ENCODE measurements around the gene MSRB3.

MSRB3 gene

DNA sequence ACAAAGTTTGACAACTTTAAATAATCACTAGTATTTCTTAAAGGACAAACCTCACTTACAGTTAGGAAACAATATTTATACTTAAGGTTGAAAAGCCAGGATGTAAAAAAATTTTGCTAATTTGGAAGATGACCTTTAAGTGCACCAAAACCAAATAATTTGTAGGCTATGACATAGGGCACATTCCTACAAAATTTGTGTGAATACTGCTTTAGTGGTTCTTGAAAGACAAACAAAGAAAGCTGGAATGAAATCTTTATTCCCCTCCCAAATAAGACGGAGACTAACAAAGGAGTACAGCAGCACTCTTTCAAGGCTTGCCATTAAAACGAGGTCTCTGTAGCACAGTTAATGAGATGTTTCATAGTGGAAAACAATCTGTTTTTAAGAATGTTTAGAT is 45.6 kb downstream of the MSRB3 start:
- no peak for DNase-seq (ENCODE audit: extremely low read depth in 1 of 2, low read depth in 1 of 2)

DNA sequence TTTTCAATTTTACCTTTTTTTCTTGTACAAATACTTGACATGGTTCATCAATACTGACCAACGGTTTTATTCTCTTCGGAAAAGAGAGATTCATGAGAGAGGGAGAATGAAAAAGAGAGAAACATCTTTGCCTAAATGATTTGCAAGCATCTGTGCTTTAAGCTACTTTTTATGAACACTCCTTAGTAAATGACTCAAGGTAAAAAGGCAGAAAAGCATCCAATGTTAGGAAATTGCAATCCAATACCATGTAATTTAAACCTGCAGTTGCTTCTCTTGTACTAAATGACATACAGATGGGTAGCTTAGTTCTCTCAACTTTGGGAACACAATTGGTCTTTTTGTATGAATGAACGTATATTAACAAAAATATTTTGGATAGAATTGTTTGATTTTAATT is 46.1 kb downstream of the MSRB3 start:
- no peak for DNase-seq (ENCODE audit: extremely low read depth in 1 of 2, low read depth in 1 of 2)

DNA sequence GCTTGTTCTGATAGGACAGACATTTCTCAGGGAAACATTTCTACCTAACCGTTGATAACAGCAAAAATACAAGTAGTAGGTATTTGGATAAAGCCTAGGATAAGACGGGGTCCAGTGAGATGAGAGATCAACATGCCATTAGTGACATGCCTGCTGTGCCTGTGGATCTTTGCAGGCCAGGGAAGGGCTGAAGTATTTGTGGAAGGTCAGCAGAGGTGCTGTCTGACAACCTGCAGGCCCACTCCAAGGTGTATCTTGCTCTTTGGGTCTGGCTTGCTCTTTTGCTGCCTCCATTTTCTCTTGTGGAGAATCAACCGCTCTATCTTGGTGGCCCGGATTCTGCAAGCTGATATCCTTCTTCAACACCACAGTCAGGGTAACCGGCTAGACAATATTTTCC is 46.7 kb downstream of the MSRB3 start:
- no peak for DNase-seq (ENCODE audit: extremely low read depth in 1 of 2, low read depth in 1 of 2)

DNA sequence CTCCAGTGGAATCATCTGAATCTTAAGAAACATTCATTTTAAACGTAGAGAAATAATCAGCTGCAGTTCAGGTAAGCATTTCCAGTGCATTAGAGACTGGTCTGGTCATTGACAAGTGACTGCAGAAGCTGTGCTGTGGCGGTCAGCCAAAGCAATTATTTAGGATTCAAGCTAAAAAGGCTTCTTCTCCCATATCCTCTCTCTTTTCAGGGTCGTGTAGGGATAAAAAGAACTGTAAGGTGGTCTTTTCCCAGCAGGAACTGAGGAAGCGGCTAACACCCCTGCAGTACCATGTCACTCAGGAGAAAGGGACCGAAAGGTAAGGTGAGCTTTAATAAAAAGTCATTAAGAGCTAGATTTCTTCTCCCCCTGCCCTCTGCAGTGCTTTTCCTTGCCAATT is 48.1 kb downstream of the MSRB3 start:
- DNase-seq (ENCODE audit: extremely low read depth in 1 of 2, low read depth in 1 of 2), result no peak

DNA sequence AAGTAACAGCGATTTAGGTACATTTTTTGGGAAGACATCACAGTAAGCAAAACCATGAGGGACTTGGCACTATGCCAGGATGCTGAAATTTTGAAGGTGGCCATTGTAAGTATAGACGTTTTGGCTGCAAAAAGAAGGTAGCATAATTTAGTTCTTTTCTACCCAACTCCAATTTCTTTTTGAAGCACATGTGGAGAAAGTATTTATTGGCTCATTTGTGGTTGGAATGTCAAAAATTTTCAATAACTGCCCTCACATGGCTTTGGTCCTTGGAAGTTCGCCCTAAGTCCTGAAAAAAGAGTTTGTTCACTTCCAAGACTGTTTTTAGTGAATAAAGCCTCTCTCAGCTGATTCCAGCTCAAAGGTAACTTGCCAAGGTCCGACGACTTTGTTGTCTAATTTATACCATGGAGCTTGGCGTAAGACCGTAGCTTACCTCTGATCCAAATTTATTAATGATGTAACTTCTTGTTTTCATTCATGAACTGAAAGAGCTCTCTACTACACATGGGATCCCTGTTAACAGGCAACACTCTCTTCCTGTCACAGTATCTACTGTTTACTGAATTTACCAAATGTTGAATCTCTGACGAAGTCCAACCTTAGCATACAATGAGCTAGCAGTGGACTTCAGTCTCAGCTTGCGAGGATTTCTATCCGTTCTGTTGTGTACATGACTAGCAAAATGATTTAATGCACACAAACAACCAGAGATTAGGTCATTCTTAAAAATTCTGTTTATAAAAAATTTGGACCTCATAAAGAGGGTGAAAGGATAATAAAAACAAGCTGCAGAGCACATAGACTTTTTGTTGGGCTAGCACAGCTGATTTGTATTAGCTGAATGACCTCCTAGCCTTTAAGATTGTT is 49.0 kb downstream of the MSRB3 start:
- DNase-seq (ENCODE audit: extremely low read depth in 1 of 2, low read depth in 1 of 2), result no peak

DNA sequence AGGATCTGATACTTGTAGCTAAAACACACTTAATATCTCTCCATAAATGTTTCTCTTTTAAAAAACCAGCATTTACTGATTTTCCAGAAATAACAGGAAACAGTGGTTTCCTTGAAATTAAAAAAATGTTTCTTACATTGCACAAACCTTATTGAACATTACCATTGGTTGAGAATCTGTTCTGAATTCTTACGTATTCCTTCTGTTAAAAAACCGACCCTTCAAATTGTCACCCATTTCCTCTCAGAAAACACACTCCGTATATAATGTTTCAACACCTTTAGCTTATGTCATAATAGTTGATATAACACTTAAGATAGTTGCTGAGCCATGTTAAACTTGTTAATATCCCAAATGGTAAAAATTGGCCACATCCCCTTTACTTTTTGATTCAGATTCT is 51.2 kb downstream of the MSRB3 start:
- DNase-seq (ENCODE audit: extremely low read depth in 1 of 2, low read depth in 1 of 2), result no peak

DNA sequence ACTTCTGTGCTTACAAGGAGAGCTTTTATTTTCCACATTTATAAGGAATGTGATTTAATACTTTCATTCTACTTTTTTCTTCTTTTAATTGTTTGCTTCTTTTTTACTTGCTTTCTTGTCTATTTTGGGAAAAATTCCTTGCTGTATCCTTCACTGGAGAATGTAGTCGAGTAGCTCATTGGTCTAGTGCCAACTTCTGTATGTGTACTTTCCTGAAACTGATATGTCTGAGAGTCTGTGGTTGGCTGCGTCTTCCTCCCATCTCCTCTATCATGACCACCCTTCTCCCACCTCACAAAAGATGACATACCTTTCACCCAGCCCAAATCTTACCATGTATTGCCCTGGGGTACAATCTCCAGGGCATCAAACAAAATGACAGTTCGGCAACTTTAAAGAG is 51.8 kb downstream of the MSRB3 start:
- DNase-seq (ENCODE audit: extremely low read depth in 1 of 2, low read depth in 1 of 2), result no peak

DNA sequence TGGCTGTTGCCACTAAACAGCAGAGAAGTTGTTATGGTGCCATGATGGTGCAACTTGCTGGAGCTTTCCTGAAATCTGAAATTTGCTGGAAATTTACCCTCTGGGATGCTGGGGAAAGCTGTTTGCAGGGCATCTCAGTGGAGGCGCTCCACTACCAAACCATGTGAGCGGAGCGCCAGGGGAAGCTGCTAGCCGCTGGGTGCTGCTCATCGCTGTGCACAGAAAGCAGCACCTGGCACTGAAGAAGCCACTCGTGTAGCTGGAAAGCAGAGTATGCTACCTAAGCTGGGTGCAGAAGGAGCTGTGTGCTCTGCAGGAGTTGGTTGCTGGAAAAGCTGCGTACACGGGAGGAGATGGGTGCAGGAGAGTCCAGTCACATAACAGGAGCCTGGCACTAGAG is 53.0 kb downstream of the MSRB3 start:
- DNase-seq (ENCODE audit: extremely low read depth in 1 of 2, low read depth in 1 of 2), result no peak

DNA sequence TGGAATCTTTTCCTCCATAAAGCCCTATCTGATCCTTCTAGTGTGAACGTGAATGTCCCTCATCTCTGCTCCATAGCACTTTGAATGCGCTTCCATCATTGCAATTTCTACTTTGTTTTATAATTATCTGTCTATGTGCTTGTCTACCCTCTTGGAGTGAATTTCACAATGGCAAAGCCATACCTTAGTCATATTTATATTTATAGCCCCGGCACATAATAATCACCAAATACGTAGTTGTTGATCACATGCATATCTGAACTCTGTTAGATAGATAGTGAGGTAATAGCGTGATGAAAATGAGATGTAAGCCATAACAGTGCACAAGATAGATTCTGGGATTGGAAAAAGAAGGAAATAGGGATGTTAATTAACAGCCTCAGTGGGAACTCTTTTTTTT is 55.2 kb downstream of the MSRB3 start:
- no peak for DNase-seq (ENCODE audit: extremely low read depth in 1 of 2, low read depth in 1 of 2)

DNA sequence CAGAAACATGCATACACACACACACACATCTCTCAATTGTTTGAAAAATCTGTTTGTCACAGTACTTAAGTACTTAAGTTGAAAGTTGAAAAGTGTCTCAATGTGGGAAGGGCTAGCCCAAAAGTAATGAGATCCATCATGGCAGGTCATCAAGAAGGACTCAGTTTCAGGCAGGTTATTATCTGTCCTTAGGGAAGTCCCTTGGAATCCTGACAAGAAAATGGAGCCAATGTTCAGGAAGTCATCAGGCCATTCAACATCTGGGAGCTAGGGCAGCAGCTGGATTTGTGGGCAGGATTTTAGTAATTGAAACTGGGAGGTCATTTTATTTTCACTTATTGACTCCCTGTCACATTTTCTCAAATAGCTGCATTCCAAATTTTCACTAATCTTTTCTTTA is 56.0 kb downstream of the MSRB3 start:
- no peak for DNase-seq (ENCODE audit: extremely low read depth in 1 of 2, low read depth in 1 of 2)

DNA sequence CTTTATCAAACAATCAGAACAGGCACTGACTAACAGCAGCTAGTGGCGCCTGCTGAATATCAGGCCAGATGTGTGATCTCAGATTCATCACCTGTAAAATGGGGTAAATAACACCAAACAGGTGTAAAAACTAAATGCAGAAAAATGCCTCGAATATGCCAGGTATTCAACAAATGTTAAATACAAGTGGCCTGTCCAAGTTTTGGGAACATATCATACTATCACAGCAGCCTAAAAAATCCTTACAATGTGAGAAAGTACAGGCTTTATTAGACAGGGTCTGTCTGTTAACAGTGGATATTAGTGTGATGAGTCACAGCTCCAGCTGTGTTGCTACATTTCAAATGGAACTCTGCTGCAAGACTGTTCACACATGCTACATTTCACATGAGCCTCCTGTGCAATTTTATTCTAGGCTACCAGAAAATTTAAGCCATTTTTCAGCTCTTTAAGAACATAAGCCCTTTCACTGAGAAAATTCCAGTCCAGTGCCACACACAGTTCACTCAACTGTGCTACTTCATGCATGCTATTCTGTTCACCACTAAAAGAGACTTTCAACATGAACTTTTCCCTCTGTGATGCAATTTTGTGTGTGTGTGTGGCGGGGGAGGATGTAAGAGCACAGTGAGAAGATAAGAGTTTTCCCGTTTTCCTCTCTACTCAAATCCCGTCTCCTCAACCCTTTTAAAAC is 56.7 kb downstream of the MSRB3 start:
- no peak for DNase-seq (ENCODE audit: extremely low read depth in 1 of 2, low read depth in 1 of 2)

DNA sequence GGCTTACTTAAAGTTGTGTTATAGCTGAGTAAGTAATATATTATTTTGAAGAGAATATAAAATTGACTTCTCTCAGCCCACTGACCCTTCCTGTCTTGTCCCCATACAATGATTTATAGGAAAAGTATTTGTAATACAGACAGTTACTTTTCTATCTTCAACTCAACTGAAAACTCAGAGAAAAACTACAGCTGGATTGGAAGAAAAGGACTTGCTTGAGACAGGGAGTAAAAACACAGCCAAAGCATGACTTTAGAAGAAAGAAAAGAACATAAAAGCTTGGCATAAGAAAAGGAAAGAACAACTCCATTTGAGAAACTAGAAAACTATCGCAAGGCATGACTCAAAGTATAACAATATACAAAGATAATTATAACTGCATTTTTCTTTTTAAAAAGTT is 57.5 kb downstream of the MSRB3 start:
- no peak for DNase-seq (ENCODE audit: extremely low read depth in 1 of 2, low read depth in 1 of 2)

DNA sequence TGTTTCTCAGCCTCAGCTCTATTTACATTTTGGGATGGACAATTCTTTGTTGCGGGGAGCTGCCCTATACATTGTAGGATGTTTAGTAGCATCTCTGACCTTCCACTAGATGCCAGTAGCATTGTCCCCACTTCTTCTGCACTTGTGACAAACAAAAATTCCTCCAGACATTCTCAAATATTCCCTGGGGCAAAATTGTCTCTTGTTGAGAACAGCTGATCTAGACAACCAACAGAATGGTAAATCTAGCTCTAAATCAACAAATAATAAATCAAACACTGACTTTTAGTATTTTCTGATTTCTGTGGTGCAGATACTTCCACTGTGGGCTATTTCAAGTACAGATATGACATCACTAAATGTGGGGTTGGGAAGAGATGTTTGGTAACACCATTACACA is 60.7 kb downstream of the MSRB3 start:
- no peak for DNase-seq (ENCODE audit: extremely low read depth in 1 of 2, low read depth in 1 of 2)

DNA sequence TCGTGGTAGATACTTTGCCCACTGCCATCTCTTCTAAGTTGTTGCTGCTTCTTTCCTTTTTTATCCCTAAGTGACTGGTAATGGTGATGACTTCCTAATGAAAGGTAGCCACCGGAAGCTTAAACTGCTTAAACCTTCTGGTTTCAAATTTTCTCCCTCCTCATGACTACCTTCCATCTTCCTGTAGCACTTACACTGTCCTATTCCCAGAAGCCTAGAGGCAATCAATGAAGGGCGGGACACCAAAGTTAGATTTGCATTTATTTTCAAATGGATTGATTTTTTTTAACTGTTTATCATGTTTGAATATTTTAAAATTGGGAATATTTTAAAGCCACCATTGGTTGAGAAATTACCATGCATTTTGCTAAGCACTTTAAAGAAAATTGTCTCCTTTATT is 64.7 kb downstream of the MSRB3 start:
- no peak for DNase-seq (ENCODE audit: extremely low read depth in 1 of 2, low read depth in 1 of 2)

DNA sequence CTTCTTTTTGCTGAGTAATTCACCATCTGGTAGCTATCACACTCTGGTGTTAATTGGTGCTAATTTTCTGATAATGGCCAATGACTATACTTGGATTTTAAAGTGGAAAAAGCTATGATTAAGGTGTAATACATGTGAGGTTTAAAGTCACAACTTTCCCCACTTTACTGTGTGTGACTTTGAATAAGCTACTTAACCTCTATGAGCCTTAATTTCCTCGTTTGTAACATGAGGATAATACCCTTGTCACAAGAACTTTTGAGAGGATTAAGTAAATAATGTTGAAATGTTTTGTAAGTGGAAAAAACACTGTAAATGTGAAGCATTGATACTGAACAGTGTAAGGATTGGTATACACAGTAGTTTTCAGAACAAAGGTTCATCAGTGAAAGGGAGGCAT is 65.3 kb downstream of the MSRB3 start:
- no peak for DNase-seq (ENCODE audit: extremely low read depth in 1 of 2, low read depth in 1 of 2)

DNA sequence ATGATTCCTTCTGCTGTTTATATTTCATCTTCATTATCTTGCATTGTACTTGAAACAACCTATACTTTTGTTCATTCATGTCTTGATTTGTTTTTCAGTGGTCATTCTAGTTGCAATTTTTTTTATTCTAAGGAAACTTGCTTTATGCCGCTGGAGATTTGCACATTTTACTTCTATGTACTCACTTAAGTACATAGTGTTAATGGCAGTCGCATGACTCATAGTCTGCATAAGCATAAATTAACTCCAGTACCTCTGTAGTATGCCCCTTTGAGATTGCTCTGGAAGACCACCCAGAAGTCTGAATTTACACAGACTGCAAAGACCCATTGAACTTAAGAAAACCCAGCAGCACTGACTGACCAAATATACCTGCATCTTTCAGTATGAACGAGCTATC is 77.0 kb downstream of the MSRB3 start:
- no peak for DNase-seq (ENCODE audit: extremely low read depth in 1 of 2, low read depth in 1 of 2)

DNA sequence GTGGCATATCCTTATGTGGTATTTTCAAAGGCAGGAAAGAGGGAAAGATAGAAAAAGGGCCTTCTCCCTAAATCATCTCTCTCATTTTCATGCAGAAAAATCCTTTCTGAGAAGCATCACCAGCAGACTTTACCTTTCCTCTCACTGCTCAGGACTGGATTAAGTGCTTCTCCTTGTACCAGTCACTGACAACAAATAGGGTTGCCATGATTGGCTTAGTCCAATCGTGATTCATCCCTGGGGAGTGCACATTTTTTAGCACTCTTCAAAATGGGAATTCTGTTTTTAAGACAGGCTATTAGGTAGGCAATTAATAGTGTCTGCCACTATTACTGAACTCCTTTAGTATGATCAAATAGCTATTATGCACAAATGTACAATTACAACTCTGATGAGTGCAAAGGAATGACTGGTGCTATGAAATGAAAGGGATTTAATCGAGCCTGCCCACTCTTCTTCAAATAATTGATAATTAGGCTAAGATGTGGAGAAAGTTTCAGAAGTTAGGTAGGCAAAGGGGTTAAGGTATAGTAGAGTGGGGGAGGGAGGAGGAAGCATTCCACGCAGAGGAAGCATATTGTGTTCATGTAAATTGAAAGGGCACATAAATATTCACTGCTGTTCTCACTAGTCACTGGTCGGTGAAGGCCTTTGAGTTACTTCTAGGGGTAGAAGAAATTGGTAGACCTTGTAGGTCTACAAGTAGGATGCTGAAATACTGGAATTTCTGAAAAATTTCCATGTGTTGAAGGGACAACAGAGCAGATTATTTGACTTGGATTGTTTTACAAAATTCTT is 84.0 kb downstream of the MSRB3 start:
- DNase-seq (ENCODE audit: extremely low read depth in 1 of 2, low read depth in 1 of 2), result no peak

DNA sequence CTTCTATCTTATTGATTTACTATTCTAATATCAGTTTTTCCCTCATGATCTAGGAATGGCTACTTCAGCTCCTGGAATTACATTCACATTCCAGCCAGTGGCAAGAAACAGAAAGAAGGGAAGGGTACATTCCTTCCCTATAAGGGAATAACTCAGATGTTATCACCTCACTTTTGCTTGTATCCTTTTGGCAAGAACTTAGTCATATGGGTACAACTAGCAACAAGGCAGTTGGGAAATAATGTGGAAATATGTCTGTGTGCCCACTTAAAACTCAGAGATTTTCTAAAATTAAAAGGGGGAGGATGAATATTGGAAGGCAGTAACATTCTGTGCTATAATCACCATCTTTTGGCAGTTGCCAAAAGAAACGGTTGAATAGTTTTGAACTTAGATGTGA is 85.6 kb downstream of the MSRB3 start:
- no peak for DNase-seq (ENCODE audit: extremely low read depth in 1 of 2, low read depth in 1 of 2)

DNA sequence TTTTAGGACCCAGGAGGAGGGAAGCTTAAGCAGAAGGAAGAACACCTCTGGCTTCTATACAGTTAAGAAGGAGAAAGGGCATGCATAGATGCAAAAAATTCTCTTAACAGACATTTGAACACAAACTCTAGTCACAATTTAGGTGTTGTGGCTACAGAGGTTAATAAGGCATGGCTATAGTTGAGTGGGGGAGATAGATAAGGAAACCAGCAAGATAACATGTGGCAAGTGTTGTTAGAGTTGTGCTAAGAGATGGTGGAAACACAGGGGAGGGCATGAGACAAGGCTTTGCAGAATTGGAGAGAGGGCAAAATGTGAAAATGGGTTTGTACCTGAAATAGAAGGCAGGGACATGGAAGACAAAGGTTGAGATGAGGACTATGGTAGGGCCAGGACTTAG is 88.9 kb downstream of the MSRB3 start:
- DNase-seq (ENCODE audit: extremely low read depth in 1 of 2, low read depth in 1 of 2), result no peak

DNA sequence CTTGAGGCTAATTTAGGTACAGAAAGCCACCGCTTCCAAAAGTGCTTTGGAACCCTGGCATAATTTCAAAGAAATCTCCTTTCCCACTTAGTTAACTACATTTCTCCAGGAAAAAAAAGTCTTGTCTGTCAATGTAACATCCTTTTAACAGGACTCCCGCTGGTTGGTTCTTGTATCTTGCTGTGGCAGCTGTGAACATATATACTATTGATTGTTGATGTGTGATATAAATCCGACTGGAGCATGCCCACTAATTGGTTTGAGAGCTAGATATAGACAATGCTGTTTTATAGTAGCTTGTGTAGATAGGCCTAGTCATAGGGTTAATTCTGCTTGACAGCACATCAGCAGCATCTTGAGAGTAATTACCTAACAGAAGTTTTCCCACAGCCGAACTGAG is 89.6 kb downstream of the MSRB3 start:
- DNase-seq (ENCODE audit: extremely low read depth in 1 of 2, low read depth in 1 of 2), result no peak

DNA sequence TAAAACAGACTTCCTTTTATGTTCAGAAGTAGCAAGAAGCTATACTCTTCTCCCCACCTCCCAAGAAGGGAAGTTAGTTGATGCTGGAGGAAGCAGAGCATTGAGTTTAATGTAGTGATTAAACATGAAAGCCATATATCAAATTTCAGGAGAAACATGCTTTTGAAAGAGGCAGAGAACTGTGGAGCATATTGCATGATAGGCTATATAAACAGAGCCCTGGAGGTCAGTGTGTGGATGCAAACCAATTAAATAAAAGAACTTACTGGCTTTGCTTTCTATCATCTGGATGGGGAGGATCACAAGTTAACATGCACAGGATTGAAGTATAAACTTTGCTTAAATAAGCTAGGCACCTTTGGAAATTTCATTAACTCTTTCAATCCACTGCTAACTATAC is 94.1 kb downstream of the MSRB3 start:
- no peak for DNase-seq (ENCODE audit: extremely low read depth in 1 of 2, low read depth in 1 of 2)

DNA sequence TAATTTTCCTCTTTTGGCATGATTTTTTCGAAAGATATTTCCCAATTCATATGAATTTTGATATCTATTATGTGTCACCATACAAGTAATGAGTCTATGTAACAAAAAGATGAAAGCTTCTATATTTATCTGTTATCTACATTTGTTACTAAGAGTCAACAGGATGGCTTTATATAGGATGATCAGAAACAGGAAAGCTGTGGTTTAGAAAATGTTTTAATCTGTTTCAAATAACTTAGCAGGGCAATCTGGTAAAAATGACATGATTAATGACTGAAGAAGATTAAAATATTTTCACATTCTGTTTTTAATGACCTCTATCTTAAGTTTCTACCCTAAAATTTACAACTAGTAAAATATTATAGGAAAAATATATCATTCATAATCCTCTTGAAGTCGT is 105.8 kb downstream of the MSRB3 start:
- no peak for DNase-seq (ENCODE audit: extremely low read depth in 1 of 2, low read depth in 1 of 2)

Data from stimulated activated CD8-positive, alpha-beta memory T cell treated with anti-CD3 and anti-CD28 coated beads, Interleukin-7, amount 100 ng/mL, for 48 hours (primary cell).